MV-4-11 (cell line): ENCODE data around the gene METTL1.
"Not testable (repeated sequence)": the region's sequence is repeated elsewhere in the genome, so short reads cannot be mapped to it uniquely, and the experiment has no call there.

Source experiments
- DNase-seq: peaks from one replicate; lab custom pipeline; 2025; lab: John Stamatoyannopoulos, UW

METTL1 gene

GRCh38 chr12:57797933-57798332 is 26.0 kb upstream of the METTL1 start:
- peak; percentile 51 for DNase-seq

- no peak for DNase-seq
Measured at GRCh38 chr12:57796996-57797395, 25.1 kb upstream of the METTL1 start.

GRCh38 chr12:57795354-57795753 is 23.4 kb upstream of the METTL1 start:
- no peak for DNase-seq

- DNase-seq: peak; percentile 43
Measured at GRCh38 chr12:57793920-57794319, 22.0 kb upstream of the METTL1 start.

- no peak for DNase-seq
Measured at GRCh38 chr12:57783861-57784260, 12.0 kb upstream of the METTL1 start.

GRCh38 chr12:57783466-57783801 is 11.5 kb upstream of the METTL1 start:
- no peak for DNase-seq

GRCh38 chr12:57782608-57783465 is 10.9 kb upstream of the METTL1 start, which contains the start of gene TSFM:
Gene TSFM (plus strand): TSS chr12:57782787. CDS start chr12:57782802, 15 bp downstream.
- DNase-seq: peak; percentile 90

GRCh38 chr12:57782243-57782607 is 10.3 kb upstream of the METTL1 start:
- no peak for DNase-seq

GRCh38 chr12:57781801-57782200 is 9.9 kb upstream of the METTL1 start:
- DNase-seq: peak; percentile 58

GRCh38 chr12:57781244-57781643 is 9.3 kb upstream of the METTL1 start:
- DNase-seq: peak; percentile 83

- DNase-seq: no peak
Measured at GRCh38 chr12:57780284-57780897, 8.5 kb upstream of the METTL1 start.

- no peak for DNase-seq
Measured at GRCh38 chr12:57779736-57780135, 7.8 kb upstream of the METTL1 start.

GRCh38 chr12:57777911-57778310 is 6.0 kb upstream of the METTL1 start:
- no peak for DNase-seq

- DNase-seq: no peak
Measured at GRCh38 chr12:57777367-57777766, 5.5 kb upstream of the METTL1 start.

- DNase-seq: no peak
Measured at GRCh38 chr12:57776247-57776587, 4.3 kb upstream of the METTL1 start.

- DNase-seq: peak; percentile 87
Measured at GRCh38 chr12:57775563-57776246, 3.8 kb upstream of the METTL1 start.

- DNase-seq: no peak
Measured at GRCh38 chr12:57775044-57775443, 3.1 kb upstream of the METTL1 start.

GRCh38 chr12:57774634-57775033 is 2.7 kb upstream of the METTL1 start:
- DNase-seq: not testable (repeated sequence)

- DNase-seq: peak; percentile 65
Measured at GRCh38 chr12:57772429-57773322, 771 bp upstream of the METTL1 start, which contains the start of gene EEF1AKMT3. Gene EEF1AKMT3 (plus strand): TSS chr12:57772614. CDS start chr12:57772725, 111 bp downstream.

- peak; percentile 91 for DNase-seq
Measured at GRCh38 chr12:57771236-57771872, 551 bp downstream of the METTL1 start.

- DNase-seq: no peak
Measured at GRCh38 chr12:57770734-57771133, 1.2 kb downstream of the METTL1 start.
